Raji (cell line): Measurements from ENCODE around the gene SORCS2.

ENCODE experiments used
- POLR2A ChIP-seq: IDR thresholded peaks from 2 replicates; pipeline ENCODE4 v1.6.1; 2011; ENCODE audit warnings: low read depth, low read length, control low read depth; ENCODE audit not compliant: insufficient read depth

The SORCS2 gene

GRCh38 chr4:7336067-7336569 is 143.8 kb downstream of the SORCS2 start:
- no peak for TF ChIP-seq POLR2A

GRCh38 chr4:7336732-7337131 is 144.4 kb downstream of the SORCS2 start:
- no peak for TF ChIP-seq POLR2A

GRCh38 chr4:7337196-7338058 is 145.1 kb downstream of the SORCS2 start:
- no peak for TF ChIP-seq POLR2A

- no peak for TF ChIP-seq POLR2A
These were observed 145.7 kb downstream of the SORCS2 start for GRCh38 chr4:7338059-7338452.

- no peak for TF ChIP-seq POLR2A
These were observed 146.7 kb downstream of the SORCS2 start for GRCh38 chr4:7338876-7339623.

GRCh38 chr4:7339751-7340552 is 147.6 kb downstream of the SORCS2 start:
- TF ChIP-seq POLR2A = no peak

- no peak for TF ChIP-seq POLR2A
These were observed 148.5 kb downstream of the SORCS2 start for GRCh38 chr4:7340553-7341433.

- TF ChIP-seq POLR2A = no peak
These were observed 149.3 kb downstream of the SORCS2 start for GRCh38 chr4:7341491-7342222.

- TF ChIP-seq POLR2A = no peak
These were observed 150.1 kb downstream of the SORCS2 start for GRCh38 chr4:7342223-7343080.

GRCh38 chr4:7343081-7343655 is 150.8 kb downstream of the SORCS2 start:
- TF ChIP-seq POLR2A = no peak

- no peak for TF ChIP-seq POLR2A
These were observed 151.6 kb downstream of the SORCS2 start for GRCh38 chr4:7343950-7344349.

- TF ChIP-seq POLR2A = no peak
These were observed 152.4 kb downstream of the SORCS2 start for GRCh38 chr4:7344636-7345155.
